ENCODE results near the gene TAMALIN.
"Not testable (repeated sequence)": the region's sequence is repeated elsewhere in the genome, so short reads cannot be mapped to it uniquely, and the experiment has no call there.

Gene TAMALIN

DNA sequence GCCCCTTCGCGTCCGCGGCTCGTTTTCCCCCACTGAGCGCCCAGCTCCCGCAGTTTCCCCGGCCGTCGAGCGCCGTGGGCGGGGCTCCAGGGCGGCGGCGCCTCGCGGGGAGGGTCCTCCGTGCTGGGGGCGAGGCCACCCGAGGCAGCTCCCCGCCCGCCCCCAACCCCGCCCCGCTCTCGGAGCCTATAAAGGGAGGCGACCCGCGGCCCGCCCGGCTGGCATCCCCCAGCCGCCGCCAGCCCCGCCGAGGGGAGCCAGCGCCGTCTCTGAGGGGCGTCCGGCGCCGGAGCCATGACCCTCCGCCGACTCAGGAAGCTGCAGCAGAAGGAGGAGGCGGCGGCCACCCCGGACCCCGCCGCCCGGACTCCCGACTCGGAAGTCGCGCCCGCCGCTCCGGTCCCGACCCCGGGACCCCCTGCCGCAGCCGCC, at the start of gene TAMALIN:
Gene TAMALIN, plus strand, starts transcription at position 221 of the 432 bp plus-strand sequence. Its CDS starts 74 bp downstream, at position 295.
- peak; percentile 87 for DNase-seq

DNA sequence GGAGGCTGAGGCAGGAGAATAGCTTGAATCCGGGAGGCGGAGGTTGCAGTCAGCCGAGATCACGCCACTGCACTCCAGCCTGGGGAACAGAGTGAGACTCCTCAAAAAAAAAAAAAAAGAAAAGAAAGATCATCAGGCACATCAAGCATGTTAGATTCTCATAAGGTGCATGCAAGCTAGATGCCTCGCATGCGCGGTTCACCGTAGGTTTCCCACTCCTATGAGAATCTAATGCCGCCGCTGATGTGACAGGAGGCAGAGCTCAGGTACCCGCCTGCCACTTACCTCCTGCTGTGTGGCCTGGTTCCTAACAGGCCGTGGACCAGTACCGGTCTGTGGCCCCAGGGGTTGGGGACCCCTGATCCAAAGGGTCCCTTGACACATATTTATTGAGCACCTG, 48.2 kb upstream of the TAMALIN start:
- no peak for DNase-seq

DNA sequence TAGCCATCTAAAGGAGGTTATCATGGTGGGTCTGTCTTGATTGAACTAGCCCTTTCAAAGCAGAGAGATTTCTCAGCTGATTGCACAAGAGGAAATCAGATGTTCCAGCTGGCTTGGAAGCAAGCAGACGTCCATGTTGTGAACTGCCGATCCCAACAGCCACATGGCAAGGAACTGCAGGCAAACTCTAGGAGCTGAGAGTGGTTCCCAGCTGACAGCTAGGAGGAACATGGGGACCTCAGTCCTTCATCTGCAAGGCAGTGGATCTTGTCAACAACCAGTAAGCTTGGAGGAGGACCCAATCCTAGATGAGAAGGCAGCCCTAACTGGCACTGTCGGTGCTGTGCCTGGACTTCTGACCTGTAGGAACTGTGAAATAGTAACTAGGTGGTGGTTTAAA, 47.5 kb upstream of the TAMALIN start:
- DNase-seq = no peak

DNA sequence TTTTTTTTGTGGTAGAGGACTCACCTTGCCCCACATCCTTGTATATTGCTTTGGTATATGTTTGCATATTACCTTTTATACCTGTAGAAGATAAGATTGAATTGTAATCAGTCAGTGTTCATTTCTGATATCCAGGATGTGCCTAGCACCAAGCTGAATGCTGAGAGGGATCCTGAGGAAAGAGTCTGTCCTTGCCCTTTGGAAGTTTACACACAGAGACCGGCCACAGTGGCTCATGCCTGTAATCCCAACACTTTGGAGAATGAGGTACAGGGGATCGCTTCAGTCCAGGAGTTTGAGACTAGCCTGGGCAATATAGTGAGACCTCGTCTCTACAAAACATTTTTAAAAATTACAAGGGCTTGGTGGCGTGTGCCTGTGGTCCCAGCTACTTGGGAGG, 46.8 kb upstream of the TAMALIN start:
- DNase-seq = no peak

DNA sequence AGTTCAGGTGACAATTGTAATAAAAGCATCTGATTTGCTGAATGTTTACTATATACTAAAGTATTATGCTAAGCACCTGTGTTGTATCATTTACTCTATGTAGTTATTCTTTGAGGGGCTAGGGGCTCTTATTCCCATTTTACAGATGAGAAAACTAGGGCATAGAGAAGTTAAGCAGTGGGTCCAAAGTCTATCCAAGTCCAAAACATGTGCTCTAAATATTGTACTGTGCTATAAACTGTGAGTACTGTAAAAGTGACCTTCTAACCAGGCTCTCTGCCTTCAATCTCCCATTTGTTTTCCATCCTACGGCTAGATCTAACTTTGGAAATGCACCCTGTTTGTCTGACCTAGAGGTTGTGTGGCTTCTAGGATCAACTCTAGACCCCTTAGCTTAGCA, 46.3 kb upstream of the TAMALIN start:
- no peak for DNase-seq

DNA sequence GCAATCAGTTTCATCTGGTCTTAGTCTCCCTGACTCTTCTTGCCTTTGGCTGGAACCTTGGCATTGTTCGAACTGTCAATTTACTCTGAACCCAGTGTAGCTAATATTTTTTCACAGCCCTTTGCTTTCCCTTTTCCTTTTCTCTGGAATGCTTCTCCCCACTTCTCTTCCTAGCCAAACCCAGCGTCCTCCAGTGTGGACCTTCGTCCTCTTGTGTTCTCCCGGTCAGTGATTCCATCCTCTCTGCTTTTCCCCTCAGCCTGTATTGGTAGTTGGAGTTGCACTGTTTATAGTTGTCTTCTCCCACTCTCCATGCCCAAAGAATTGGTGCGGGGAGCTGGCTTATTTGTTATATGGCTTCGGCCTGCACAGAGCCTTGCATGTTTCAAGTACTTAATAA, 45.9 kb upstream of the TAMALIN start:
- no peak for DNase-seq

DNA sequence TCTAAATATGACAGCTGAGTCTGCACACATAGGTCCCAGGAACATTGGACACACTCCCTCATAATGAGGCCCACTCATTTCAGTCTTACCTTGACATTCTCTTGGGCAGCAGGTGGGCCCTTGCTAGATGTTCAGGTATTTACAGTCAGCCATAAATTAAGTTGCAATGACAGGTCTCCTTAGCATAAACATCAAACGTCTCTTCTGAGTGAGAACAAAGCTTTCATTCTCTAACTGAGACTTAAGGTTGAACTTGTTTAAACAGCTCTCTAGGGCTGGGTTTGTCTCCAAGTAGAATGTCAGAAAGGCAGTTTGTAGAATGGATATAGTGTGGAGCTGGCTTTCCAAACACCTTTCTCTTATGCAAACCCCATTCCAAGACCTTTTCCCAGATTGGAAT, 44.9 kb upstream of the TAMALIN start:
- DNase-seq = no peak

DNA sequence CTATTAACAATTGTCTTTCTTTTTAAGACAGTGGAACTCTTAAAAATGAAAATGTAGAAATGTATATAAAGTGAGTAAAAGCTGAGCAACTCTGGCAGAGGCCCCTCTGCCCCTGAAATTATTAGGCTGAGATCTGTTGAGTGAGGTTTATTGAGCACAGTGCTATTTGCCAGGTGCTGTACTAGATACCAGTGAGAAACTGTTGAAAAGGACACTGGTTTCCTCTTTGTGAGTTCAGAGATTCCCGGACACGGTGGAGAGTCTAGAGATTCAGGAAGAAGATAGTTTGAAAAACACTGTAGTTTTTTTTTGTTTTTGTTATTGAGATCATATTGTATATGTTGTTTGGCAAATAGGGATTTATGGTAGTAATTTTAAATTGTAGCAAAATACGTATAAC, 44.0 kb upstream of the TAMALIN start:
- no peak for DNase-seq

DNA sequence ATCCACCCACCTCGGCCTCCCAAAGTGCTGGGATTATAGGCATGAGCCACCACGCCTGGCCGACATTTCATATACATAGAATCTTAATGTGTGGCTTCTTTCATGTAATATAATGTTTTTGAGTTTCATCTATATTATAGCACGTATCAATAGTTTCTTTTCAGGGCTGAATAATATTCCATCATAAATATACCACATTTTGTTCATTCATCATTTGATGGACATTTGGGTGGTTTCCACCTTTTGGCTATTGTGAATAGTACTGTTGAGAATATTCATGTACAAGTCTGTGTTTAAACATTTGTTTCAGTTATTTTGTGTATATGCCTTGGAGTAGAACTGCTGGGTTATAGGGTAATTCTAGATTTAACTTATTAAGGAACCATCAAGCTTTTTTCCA, 43.3 kb upstream of the TAMALIN start:
- DNase-seq = no peak

DNA sequence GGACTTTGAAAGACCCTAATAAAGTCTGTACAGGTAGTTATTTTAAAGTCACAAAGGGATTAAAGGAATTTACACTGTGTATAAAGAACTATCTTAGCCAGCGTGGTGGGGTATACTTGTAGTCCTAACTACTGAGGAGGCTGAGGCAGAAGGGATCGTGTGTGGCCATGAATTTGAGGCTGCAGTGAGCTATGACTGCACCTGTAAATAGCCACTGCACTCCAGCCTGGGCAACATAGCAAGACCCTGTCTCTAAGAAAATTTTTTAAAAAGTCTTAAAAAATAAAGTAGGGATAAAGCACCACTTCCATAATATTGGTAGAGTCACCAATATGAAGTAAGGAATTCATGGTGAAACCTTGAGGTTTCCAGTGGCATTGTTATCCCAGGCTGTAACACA, 37.1 kb upstream of the TAMALIN start:
- DNase-seq = no peak

DNA sequence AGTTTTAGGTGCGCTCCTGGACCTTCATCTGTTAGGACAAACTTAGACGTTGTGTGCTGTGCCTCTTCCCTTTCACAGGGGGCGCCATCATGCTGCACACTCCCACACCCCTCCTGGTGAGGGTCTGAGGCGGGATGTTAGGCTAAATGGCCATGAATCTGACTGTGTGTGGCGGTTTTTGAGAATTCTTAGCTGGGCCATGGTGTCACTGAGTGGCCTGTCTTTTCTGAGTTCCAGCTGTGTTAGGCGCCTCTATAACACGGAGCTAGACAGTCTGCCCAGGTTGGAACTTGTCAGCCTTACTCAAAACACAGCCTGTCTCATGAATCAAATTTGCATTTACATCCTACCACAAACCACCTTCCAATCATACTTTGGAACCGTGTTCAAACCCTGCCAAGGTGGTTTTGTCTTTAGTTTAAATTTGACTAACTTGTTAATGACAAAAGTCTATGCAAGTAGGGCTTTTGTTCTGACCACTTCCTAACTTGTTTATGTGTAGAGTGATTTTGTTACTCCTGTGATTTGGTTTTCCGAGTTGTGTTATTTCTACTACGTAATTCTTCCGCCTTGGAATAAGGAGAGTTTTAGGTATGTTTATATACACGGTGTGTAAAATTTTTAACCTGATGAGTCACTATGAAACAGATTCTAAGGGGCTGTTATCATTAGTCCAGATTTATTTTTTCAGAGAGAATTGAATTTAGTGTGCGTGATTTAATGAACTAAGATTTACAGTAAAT, 35.7 kb upstream of the TAMALIN start:
- peak; percentile 25 for DNase-seq

DNA sequence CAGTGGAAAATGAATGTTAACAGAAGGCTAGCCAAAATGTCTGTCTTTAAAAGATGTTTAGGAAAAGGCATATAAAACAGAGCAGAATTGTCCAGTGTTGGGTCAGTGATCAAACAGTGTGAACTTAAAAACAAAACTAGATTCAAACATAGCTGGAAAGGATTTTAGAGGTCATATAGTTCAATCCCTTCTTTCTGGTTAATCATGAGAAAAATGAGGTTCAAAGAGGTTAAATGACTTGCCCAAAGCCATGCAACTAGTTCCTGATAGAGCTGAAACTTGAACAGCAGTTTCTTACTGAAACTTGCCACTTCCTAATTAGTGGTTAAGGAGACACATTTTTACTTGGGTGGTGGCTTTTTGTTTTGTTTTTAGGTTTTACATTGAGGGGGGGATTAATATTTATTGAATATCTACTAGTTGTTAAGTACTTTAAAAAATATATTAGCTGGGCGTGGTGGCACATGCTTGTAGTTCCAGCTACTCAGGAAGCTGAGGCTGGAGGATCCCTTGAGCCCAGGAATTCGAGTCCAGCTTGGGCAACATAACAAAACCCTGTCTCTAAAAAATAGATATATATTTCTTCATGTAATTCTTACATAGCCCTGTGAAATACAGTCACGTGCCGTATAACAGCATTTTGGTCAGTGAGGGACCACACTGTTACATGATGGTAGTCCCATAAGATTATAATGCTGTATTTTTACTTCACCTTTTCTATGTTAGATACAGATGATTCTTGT, 34.9 kb upstream of the TAMALIN start:
- no peak for DNase-seq

DNA sequence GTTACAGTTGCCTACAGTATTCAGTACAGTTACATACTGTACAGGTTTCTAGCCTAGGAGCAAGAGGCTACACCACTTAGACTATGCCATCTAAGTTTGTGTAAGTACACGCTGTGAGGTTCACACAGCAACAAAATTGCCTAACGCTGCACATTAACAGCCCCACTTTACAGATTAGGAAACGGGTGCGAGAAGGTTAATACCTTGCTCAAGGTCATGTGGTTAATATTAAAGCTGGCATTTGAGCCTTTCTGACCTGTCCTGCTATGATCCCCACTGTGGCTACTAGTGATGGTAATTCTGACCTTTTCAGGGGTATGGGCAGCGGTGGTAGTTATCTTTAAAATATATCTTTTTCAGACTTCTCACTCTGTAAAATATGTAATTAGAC, 34.3 kb upstream of the TAMALIN start:
- no peak for DNase-seq

DNA sequence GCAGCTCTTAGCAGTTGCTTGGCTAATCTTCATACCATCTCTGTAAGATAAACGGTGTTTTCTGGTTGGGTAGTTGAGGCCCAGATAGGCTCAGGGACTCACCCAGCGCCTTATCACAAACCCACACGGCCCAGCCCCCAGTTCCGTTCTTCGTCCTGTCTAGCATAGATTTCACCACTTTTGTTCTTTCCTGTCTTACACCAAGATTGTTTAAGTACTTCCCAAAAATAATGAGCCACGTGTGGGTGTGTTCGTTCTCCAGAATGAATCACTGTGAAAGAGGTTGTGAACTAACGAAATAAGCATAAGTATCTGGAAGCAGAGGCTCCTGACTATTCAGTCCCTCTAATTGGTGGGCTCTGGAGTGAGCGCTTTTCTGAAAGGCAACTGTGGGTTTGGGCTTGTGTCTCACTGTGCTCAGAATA, 33.9 kb upstream of the TAMALIN start:
- peak; percentile 70 for DNase-seq

DNA sequence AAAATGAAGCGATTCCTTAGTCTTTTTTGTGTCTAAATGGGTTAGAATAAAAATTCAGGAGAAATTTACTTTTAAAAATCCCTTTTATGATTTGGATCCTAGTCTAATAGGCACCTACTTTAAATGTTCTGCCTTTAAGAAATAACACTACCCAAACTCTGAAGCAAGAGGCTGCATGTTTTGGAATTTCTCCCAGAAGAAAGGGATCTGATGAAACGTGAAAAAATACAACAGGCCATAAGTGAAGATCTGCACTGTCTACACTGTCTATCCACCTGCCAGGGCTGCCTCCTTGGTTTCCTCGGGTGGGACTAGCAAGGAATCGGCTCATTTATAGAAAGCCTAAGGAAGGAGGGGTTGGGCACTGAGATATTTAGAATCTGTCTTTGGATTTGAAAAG, 33.2 kb upstream of the TAMALIN start:
- no peak for DNase-seq

DNA sequence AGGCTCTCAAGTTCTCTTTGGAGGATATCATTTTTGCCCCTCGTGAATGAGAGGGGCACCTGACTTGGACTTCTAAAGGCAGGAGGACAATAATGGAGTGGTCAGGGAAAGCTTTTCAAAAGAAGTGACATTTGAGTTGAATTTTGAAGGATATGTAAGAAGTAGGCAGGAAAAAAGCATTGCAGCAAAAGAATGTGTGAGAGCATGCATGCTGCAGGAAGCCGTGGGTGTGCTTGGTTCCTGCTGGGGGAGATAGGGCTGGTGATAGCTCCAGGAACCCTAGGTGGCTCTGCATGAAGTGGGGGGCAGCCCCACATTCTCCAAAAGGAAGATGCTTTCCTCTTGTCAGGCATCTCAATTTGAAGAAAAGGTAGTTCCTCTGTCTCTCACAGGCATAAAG, 32.1 kb upstream of the TAMALIN start:
- no peak for DNase-seq

DNA sequence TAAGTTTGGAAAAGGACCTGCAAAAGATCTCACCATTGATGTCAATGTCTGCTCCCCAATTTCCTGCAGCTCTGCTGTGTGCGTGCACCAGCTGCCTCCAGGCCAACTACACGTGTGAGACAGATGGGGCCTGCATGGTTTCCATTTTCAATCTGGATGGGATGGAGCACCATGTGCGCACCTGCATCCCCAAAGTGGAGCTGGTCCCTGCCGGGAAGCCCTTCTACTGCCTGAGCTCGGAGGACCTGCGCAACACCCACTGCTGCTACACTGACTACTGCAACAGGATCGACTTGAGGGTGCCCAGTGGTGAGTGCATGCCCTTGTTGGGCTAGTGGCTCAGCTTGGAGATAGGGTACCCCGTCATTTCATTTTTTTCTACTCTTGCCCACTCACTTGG, 31.6 kb upstream of the TAMALIN start:
- no peak for DNase-seq

DNA sequence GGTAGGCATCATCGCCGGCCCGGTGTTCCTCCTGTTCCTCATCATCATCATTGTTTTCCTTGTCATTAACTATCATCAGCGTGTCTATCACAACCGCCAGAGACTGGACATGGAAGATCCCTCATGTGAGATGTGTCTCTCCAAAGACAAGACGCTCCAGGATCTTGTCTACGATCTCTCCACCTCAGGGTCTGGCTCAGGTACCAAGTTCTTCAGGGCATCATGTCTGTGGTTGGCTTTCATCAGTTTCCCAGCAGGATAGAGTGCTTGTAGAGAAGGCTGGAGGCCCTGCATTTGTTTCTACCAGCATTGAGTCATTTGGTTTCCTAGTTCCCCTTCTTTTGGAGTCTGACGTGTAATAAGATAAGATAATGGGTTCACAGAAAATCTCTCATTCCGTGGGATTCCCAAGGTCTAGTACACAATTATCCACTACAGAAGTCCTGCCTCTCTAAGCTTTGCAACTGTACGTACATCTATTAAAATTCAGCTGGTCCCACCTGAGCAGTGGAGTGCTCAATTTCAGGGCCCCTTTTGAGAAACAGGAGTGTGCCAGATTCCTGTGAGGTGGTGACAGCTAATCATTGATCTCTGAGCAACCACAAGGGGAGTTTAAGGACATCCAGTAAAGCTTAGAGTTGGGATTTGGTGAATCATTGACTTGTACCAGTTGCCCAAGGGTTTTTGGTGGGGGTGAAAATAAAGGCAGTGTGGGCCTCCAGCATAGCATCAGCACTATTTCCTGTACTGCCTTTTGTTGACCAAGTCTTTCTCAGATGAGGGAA, 30.2 kb upstream of the TAMALIN start:
- no peak for DNase-seq

DNA sequence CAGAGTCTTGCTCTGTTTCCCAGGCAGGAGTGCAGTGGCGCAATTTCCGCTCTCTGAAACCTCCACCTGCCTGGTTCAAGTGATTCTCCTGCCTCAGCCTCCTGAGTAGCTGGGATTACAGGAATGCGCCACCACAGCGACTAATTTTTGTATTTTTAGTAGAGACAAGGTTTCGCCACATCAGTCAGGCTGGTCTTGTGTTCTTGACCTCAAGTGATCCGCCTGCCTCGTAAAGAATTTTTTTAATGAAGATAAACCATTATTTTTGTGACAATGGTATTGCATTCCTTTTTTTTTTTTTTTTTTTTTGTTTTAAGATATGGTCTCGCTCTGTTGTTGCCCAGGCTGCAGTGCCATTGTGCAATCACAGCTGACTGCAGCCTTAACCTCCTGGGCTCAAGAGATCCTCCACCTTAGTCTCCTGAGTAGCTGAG, 29.4 kb upstream of the TAMALIN start:
- DNase-seq = no peak

DNA sequence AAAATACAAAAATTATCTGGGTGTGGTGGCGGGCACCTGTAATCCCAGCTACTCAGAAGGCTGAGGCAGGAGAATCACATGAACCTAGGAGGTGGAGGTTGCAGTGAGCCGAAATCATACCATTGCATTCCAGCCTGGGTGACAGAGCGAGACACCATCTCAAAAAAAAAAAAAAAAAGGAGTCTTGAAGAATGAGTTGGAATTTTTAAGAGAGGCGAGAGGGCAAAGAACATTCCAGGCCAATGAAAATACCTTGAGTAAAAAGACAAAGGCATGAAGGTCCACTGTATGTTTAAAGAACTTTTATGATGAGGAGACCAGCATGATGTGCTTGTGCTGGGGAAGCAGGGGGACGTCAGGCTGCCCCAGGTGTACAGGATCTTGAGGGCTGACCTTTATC, 27.4 kb upstream of the TAMALIN start:
- DNase-seq = not testable (repeated sequence)

DNA sequence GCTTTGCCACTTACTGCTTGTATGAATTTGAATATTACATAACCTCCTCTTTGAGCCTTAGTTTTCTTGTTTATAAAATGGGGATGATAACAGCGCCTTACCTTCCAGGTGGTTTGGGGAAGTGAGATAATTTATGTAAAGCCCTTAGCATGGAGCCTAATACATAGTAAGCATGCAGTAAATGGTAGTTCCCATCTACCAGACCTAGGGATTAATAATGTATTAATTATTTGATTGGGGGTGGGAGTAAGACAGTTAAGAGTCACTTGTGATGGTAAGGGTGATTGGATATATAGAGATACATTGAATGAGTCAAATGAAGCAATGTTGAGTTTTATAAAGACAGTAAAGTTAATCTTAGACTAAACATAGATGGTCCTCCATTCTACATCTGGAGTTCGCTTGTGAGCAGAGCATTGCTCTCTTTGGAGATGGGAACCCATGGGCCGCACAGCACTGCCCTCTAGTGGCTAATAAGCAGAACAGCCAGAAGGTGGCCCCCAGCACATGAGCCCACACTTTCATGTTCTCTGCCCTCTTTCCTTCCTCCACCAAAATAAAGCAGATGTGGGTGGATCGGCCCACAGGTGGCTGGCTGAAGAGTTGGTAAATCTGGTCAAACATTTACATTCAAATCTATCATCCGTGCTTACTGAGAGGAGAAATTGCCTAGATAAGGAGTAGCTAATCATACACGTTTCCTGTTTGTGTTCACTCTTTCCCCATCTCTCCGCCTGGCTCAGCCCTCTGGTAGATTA, 26.5 kb upstream of the TAMALIN start:
- peak; percentile 70 for DNase-seq

DNA sequence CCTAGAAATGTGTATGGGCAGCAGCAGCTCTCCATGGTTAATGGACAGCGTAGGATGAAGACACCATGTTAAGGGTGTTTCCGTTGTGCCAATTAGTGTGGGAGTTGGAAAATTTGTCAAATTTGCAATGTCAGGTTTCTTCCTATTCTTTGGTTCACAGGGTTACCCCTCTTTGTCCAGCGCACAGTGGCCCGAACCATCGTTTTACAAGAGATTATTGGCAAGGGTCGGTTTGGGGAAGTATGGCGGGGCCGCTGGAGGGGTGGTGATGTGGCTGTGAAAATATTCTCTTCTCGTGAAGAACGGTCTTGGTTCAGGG, 26.0 kb upstream of the TAMALIN start:
- DNase-seq = no peak

DNA sequence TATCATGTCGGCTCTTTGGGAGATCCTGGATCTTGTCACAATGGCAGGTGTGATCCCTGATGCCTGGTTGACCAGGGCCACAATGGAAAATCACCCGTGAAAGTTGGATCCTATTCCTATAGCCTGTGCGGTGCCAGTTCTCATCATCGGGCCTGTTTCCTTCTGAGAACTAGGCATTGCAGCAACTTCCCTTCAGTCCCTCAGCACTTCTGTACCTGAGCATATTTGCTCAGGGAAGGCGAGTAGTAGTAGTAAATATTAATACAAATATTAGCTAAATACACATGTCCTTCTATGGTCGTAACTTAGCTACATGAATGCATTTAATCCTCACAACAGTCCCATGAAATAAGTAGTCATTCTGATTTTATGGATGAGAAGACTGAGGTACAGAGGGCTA, 22.1 kb upstream of the TAMALIN start:
- no peak for DNase-seq
